DND-41 (cell line): Measurements from ENCODE around the gene COMTD1.
"Not testable (repeated sequence)": the region's sequence is repeated elsewhere in the genome, so short reads cannot be mapped to it uniquely, and the experiment has no call there.

ENCODE experiments used
- ATAC-seq: fragments of 200-7000 bp; cut with Tn5 transposase; 3 replicates; pipeline ENCODE4 v1.9.1; 2021; ENCODE audit warnings: low read depth; ENCODE audit not compliant: insufficient read depth
- DNase-seq: peaks from one replicate; pipeline ENCODE4 v3.0.0-alpha.2; 2020
- H2AFZ ChIP-seq: 2 replicates; pipeline ENCODE4 v1.6.0; 2012; ENCODE audit warnings: low read depth, low read length
- H3K27ac ChIP-seq: 2 replicates; pipeline ENCODE4 v1.5.1; 2012; ENCODE audit warnings: low read length, inconsistent platforms
- H3K27me3 ChIP-seq: fragments of 200-600 bp; sonication (generic); 2 replicates; pipeline ENCODE4 v1.6.0; 2012; ENCODE audit warnings: low read length, mild to moderate bottlenecking, inconsistent platforms; ENCODE audit not compliant: insufficient read depth, poor library complexity
- H3K36me3 ChIP-seq: 2 replicates; pipeline ENCODE4 v1.5.1; 2012; ENCODE audit warnings: low read length, inconsistent platforms; ENCODE audit not compliant: insufficient read depth
- H3K4me1 ChIP-seq: 2 replicates; pipeline ENCODE4 v1.5.1; 2012; ENCODE audit warnings: mild to moderate bottlenecking, low read length; ENCODE audit not compliant: insufficient read depth
- H3K4me2 ChIP-seq: 2 replicates; pipeline ENCODE4 v1.6.0; 2012; ENCODE audit warnings: mild to moderate bottlenecking, moderate library complexity, low read length, inconsistent platforms; ENCODE audit not compliant: insufficient read depth
- H3K4me3 ChIP-seq, 2 experiments: fragments of 200-600 bp in 1 of 2; shearing (Covaris generic) in 1 of 2; 2 replicates each; pipeline ENCODE4 v1.5.1; 2012 to 2016; ENCODE audit warnings: inconsistent platforms in 2 of 2, low read length in 2 of 2, mild to moderate bottlenecking in 2 of 2, low read depth in 1 of 2, moderate library complexity in 1 of 2
- H3K79me2 ChIP-seq: 2 replicates; pipeline ENCODE4 v1.6.0; 2012; ENCODE audit warnings: low read length, inconsistent platforms; ENCODE audit not compliant: insufficient read depth
- H3K9ac ChIP-seq: 2 replicates; pipeline ENCODE4 v1.6.0; 2012; ENCODE audit warnings: low read depth, mild to moderate bottlenecking, inconsistent platforms, low read length, moderate library complexity
- H3K9me3 ChIP-seq: 2 replicates; pipeline ENCODE4 v1.5.1; 2012; ENCODE audit warnings: low read length, moderate library complexity, mild to moderate bottlenecking, inconsistent platforms; ENCODE audit not compliant: insufficient read depth, severe bottlenecking
- H4K20me1 ChIP-seq: 2 replicates; pipeline ENCODE4 v1.6.0; 2012; ENCODE audit warnings: low read length; ENCODE audit not compliant: insufficient read depth
- CTCF ChIP-seq: IDR thresholded peaks from 2 replicates; pipeline ENCODE4 v1.5.1; 2012; ENCODE audit warnings: borderline replicate concordance, low read length, moderate library complexity, mild to moderate bottlenecking; ENCODE audit not compliant: poor library complexity, severe bottlenecking; ENCODE audit errors: extremely low read depth
- EZH2 ChIP-seq: IDR thresholded peaks from 3 replicates; pipeline ENCODE4 v1.6.1; 2012; ENCODE audit warnings: borderline replicate concordance, low read depth, mild to moderate bottlenecking, moderate library complexity, low read length, inconsistent platforms; ENCODE audit not compliant: severe bottlenecking

Gene COMTD1

DNA sequence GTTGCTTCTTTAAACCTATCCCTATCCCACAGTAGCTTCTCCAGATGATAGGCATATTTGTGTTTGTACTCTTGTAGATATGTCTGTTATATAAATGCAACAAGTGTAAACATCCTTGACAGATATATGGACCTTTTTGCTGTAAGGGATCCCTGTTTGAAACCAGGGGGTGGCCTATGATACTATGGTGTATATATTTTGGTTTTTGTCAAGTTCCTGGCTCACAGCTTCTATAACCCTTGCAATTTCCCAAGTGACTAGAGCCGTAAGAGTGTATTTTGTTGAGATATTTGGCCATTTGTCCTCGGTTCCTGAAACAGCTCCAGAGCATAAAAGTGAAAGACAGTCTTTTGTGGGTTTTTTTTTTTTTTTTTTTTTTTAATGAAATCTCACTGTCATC lies 9.7 kb downstream of the COMTD1 start:
- no peak for TF ChIP-seq CTCF
- no peak for TF ChIP-seq EZH2
- H3K9me3 ChIP-seq = no peaks in the 10 kb centered on the region
- peaks cover 77% of the 10 kb centered on the region for H3K79me2 ChIP-seq
- no peak for ATAC-seq
- 0 out of 2 replicates have a peak, but pooled peaks cover 3% of the 10 kb centered on the region for H3K4me1 ChIP-seq
- no peak overlapping the region for H3K27ac ChIP-seq
- DNase-seq = no peak
- peaks cover 59% of the 10 kb centered on the region for H4K20me1 ChIP-seq
- no peaks in the 10 kb centered on the region for H3K27me3 ChIP-seq
- no peak overlapping the region for H3K4me3 ChIP-seq
- H3K4me2 ChIP-seq = no peak overlapping the region
- no peak overlapping the region for H2AFZ ChIP-seq
- H3K36me3 ChIP-seq = peaks cover 96% of the 10 kb centered on the region
- H3K9ac ChIP-seq = no peak overlapping the region

GRCh38 chr10:75223507-75223906 lies 12.2 kb downstream of the COMTD1 start:
- H3K27me3 ChIP-seq = no peaks in the 10 kb centered on the region
- H3K9ac ChIP-seq = no peak overlapping the region
- H3K9me3 ChIP-seq = no peaks in the 10 kb centered on the region
- H3K27ac ChIP-seq = no peak overlapping the region
- ATAC-seq (no peak), DNase-seq (no peak)
- H3K4me3 ChIP-seq = no peak overlapping the region
- H2AFZ ChIP-seq = no peak overlapping the region
- 0 out of 2 replicates have a peak, but pooled peaks cover 3% of the 10 kb centered on the region for H3K4me1 ChIP-seq
- no peak for TF ChIP-seq CTCF
- TF ChIP-seq EZH2 = no peak
- peaks cover 60% of the 10 kb centered on the region for H4K20me1 ChIP-seq
- H3K79me2 ChIP-seq = peaks cover 80% of the 10 kb centered on the region
- H3K4me2 ChIP-seq = no peak overlapping the region
- peaks cover 96% of the 10 kb centered on the region for H3K36me3 ChIP-seq

GRCh38 chr10:75221492-75221891 lies 14.3 kb downstream of the COMTD1 start:
- not testable (repeated sequence) for H3K27me3 ChIP-seq, H3K4me2 ChIP-seq, H3K27ac ChIP-seq, H3K4me1 ChIP-seq, ATAC-seq, H3K4me3 ChIP-seq, H3K9me3 ChIP-seq, H2AFZ ChIP-seq, H3K9ac ChIP-seq, DNase-seq
- H4K20me1 ChIP-seq = peaks cover 62% of the 10 kb centered on the region; the same call in 1 of the 2 replicates
- peaks cover 79% of the 10 kb centered on the region for H3K79me2 ChIP-seq
- peaks cover 98% of the 10 kb centered on the region for H3K36me3 ChIP-seq

DNA sequence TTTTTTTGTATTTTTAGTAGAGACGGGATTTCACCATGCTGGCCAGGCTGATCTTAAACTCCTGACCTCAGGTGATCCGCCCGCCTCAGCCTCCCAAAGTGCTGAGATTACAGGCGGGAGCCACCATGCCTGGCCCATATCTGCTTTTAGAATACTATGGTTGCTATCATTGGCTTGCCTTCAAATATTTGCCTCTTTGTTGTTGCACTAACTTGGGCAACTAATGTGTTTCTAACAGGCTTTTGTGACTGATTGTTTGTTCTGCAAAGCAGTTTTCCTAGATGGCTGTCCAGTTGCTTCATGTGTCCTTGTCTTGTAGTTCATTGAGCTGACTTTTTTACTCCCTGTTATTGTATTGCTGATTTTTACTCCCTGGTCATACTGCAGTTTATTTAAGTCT lies 15.5 kb downstream of the COMTD1 start:
- TF ChIP-seq CTCF = no peak
- no peak for TF ChIP-seq EZH2
- H3K9ac ChIP-seq = no peak overlapping the region
- no peak for ATAC-seq
- peaks cover 98% of the 10 kb centered on the region for H3K36me3 ChIP-seq
- H3K27me3 ChIP-seq = no peaks in the 10 kb centered on the region
- DNase-seq = no peak
- 0 out of 2 replicates have a peak, but pooled peaks cover 3% of the 10 kb centered on the region for H3K4me1 ChIP-seq
- no peaks in the 10 kb centered on the region for H3K9me3 ChIP-seq
- no peak overlapping the region for H2AFZ ChIP-seq
- no peak overlapping the region for H3K4me2 ChIP-seq
- no peak overlapping the region for H3K4me3 ChIP-seq
- peaks cover 60% of the 10 kb centered on the region; the same call in 1 of the 2 replicates for H4K20me1 ChIP-seq
- peaks cover 79% of the 10 kb centered on the region for H3K79me2 ChIP-seq
- no peak overlapping the region for H3K27ac ChIP-seq
